ENCODE measurements around the gene TBC1D8.

TBC1D8 gene

GRCh38 chr2:101032084-101032776 is 119.0 kb downstream of the TBC1D8 start:
- no peak for ATAC-seq

GRCh38 chr2:101030866-101031554 is 120.2 kb downstream of the TBC1D8 start:
- ATAC-seq: no peak
- no peak for TF ChIP-seq OSR1 (CRISPR knock-in tag; IDR thresholded peaks at IDR 0.05)
- TF ChIP-seq ZFP30 (CRISPR knock-in tag; IDR thresholded peaks at IDR 0.05): no peak
- TF ChIP-seq BACH2 (CRISPR knock-in tag; IDR thresholded peaks at IDR 0.05; ENCODE audit: borderline replicate concordance): no peak
- TF ChIP-seq CREB5 (CRISPR knock-in tag; IDR thresholded peaks at IDR 0.05; ENCODE audit: low read depth): no peak
- no peak for TF ChIP-seq SNAI2 (CRISPR knock-in tag; IDR thresholded peaks at IDR 0.05)
- no peak for TF ChIP-seq ZC3H10 (CRISPR knock-in tag; IDR thresholded peaks at IDR 0.05)

More at GRCh38 chr2:101032084-101032776, 119.0 kb downstream of the TBC1D8 start:
- TF ChIP-seq BACH2 (CRISPR knock-in tag; IDR thresholded peaks at IDR 0.05; ENCODE audit: borderline replicate concordance): no peak
- no peak for TF ChIP-seq ARNTL (CRISPR knock-in tag; IDR thresholded peaks at IDR 0.05; ENCODE audit: borderline replicate concordance, low read depth)
- no peak for TF ChIP-seq ISL1 (CRISPR knock-in tag; IDR thresholded peaks at IDR 0.05)
- TF ChIP-seq ZNF565 (CRISPR knock-in tag; conservative IDR thresholded peaks at IDR 0.05; ENCODE audit: low read depth): no peak
- TF ChIP-seq SNAI2 (CRISPR knock-in tag; IDR thresholded peaks at IDR 0.05): no peak
- no peak for TF ChIP-seq CSRNP3 (CRISPR knock-in tag; IDR thresholded peaks at IDR 0.05)
- no peak for TF ChIP-seq ZNF70 (CRISPR knock-in tag; IDR thresholded peaks at IDR 0.05)
- no peak for TF ChIP-seq OSR1 (CRISPR knock-in tag; IDR thresholded peaks at IDR 0.05)
- TF ChIP-seq POU6F1 (CRISPR knock-in tag; IDR thresholded peaks at IDR 0.05; ENCODE audit: borderline replicate concordance, low read depth): no peak

GRCh38 chr2:101027852-101028251 is 123.3 kb downstream of the TBC1D8 start:
- no peak for ATAC-seq
- TF ChIP-seq PPARA (CRISPR knock-in tag; IDR thresholded peaks at IDR 0.05; ENCODE audit: borderline replicate concordance) (no peak), OSR1 (CRISPR knock-in tag; IDR thresholded peaks at IDR 0.05) (no peak), CSRNP3 (CRISPR knock-in tag; IDR thresholded peaks at IDR 0.05) (no peak), ZFP3 (CRISPR knock-in tag; IDR thresholded peaks at IDR 0.05) (no peak), CSDC2 (CRISPR knock-in tag; IDR thresholded peaks at IDR 0.05) (no peak), ESRRG (CRISPR knock-in tag; IDR thresholded peaks at IDR 0.05) (no peak), GLIS3 (CRISPR knock-in tag; IDR thresholded peaks at IDR 0.05) (no peak), TSHZ2 (CRISPR knock-in tag; IDR thresholded peaks at IDR 0.05) (no peak), TCF4 (CRISPR knock-in tag; IDR thresholded peaks at IDR 0.05; ENCODE audit: borderline replicate concordance) (no peak), SNAI2 (CRISPR knock-in tag; IDR thresholded peaks at IDR 0.05) (no peak), RARB (CRISPR knock-in tag; IDR thresholded peaks at IDR 0.05) (no peak), ARNTL (CRISPR knock-in tag; IDR thresholded peaks at IDR 0.05; ENCODE audit: borderline replicate concordance, low read depth) (no peak), ZFP30 (CRISPR knock-in tag; IDR thresholded peaks at IDR 0.05) (no peak), ZNF8 (CRISPR knock-in tag; IDR thresholded peaks at IDR 0.05) (no peak), TOX (CRISPR knock-in tag; IDR thresholded peaks at IDR 0.05; ENCODE audit: borderline replicate concordance) (no peak)

Data from SK-N-SH treated with all-trans-retinoic acid at 6 μM for 48 hours (cell line).